ENCODE results near the gene GABBR2.
"Not testable (repeated sequence)": the region's sequence is repeated elsewhere in the genome, so short reads cannot be mapped to it uniquely, and the experiment has no call there.

The GABBR2 gene

DNA sequence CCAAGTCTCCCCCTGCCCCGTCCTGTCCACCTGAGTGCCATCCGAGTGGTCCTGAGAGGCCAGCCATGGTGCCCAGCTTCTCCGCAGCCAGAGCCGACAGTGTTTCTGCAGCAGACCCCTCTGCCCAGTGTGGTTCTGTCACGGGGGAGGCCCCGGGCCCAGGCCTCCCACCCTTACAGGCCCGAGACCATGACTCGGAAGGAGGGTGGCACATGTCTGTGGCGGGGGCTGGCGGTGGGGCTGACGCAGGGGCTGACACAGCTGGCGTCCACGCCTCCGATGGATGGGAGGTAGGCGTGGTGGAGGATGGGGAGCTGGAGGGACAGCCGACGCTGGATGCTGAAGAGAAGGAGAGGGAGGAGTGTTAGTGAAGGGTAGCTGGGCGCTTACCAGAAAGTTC is 418.3 kb downstream of the GABBR2 start:
- TF ChIP-seq, protein P1, sequence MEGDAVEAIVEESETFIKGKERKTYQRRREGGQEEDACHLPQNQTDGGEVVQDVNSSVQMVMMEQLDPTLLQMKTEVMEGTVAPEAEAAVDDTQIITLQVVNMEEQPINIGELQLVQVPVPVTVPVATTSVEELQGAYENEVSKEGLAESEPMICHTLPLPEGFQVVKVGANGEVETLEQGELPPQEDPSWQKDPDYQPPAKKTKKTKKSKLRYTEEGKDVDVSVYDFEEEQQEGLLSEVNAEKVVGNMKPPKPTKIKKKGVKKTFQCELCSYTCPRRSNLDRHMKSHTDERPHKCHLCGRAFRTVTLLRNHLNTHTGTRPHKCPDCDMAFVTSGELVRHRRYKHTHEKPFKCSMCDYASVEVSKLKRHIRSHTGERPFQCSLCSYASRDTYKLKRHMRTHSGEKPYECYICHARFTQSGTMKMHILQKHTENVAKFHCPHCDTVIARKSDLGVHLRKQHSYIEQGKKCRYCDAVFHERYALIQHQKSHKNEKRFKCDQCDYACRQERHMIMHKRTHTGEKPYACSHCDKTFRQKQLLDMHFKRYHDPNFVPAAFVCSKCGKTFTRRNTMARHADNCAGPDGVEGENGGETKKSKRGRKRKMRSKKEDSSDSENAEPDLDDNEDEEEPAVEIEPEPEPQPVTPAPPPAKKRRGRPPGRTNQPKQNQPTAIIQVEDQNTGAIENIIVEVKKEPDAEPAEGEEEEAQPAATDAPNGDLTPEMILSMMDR (IDR thresholded peaks at IDR 0.05; ENCODE audit: low read depth, low read length): no peak
- no peak overlapping the region for H3K4me3 ChIP-seq (ENCODE audit: low read depth, low read length)

- no peak overlapping the region for H3K4me3 ChIP-seq (ENCODE audit: low read depth, low read length)
- TF ChIP-seq, protein P1 (IDR thresholded peaks at IDR 0.05; ENCODE audit: low read depth, low read length): no peak
Measured at GRCh38 chr9:98289614-98290201, 419.0 kb downstream of the GABBR2 start.

DNA sequence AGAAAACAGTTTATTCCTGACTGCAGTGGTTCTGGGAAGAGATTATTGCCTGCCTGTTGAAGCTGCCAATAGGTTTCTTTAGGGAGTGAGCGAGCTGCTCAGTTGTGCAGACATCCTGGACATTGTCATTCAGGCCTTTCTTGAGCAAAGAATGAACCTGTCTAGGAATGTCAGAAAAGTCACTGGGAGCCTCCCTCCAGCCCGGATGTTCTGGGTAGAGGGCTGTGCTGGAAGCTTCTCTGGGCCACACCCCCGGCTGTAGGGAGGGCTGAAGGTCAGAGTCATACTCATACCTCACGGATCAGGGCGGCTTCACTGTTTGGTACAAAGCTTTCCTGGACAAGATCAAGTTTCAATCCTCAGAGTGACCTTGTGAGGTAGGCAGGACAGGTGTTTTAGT is 419.9 kb downstream of the GABBR2 start:
- no peak overlapping the region for H3K4me3 ChIP-seq (ENCODE audit: low read depth, low read length)
- TF ChIP-seq, protein P1 (IDR thresholded peaks at IDR 0.05; ENCODE audit: low read depth, low read length): no peak

- no peak overlapping the region for H3K4me3 ChIP-seq (ENCODE audit: low read depth, low read length)
- TF ChIP-seq, protein P1 (IDR thresholded peaks at IDR 0.05; ENCODE audit: low read depth, low read length): no peak
Measured at GRCh38 chr9:98287384-98287783, 421.4 kb downstream of the GABBR2 start.

DNA sequence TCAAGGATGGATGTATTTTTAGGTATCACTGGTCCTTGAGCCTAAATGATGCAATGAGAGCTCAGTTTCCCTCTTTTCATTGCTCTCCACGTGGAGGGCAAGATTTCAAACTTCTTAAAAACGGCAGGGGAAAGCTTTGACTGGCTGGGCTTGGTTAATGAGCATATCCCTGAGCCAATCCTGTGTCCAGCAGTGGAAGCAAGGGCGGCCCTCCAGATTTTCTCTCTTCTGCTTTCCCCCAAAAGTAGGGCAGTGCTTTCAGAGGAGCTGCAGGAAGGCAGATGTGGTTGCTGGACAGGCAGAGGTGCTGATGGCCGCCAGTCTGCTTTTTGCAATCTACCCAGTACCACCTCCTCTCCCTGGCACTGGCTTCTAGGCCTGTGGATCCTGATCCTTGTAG is 423.3 kb downstream of the GABBR2 start:
- TF ChIP-seq, protein P1 (IDR thresholded peaks at IDR 0.05; ENCODE audit: low read depth, low read length): no peak
- no peak overlapping the region for H3K4me3 ChIP-seq (ENCODE audit: low read depth, low read length)

GRCh38 chr9:98284754-98285153 is 424.0 kb downstream of the GABBR2 start:
- no peak overlapping the region for H3K4me3 ChIP-seq (ENCODE audit: low read depth, low read length)
- TF ChIP-seq, protein P1 (IDR thresholded peaks at IDR 0.05; ENCODE audit: low read depth, low read length): no peak

GRCh38 chr9:98283143-98283542 is 425.6 kb downstream of the GABBR2 start:
- not testable (repeated sequence) for H3K4me3 ChIP-seq (ENCODE audit: low read depth, low read length)

DNA sequence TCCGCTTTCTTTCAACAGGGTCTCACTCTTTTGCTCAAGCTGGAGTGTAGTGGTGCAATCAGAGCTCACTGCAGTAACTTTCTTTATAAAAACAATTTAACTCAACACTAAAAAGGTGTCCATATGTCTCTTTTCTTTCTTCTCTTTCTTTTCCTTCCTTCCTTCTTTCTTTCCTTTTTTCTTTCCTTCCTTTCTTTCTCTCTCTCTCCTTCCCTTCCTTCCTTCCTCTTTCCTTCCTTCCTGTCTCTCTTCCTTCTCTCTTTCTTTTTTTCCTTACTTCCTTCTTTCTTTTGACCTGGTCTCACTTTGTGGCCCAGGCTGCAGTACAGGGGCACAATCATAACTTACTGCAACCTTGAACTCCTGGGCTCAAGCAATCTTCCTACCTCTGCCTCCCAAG is 427.5 kb downstream of the GABBR2 start:
- H3K4me3 ChIP-seq (ENCODE audit: low read depth, low read length): no peak overlapping the region
- TF ChIP-seq, protein P1 (IDR thresholded peaks at IDR 0.05; ENCODE audit: low read depth, low read length): no peak
